Common myeloid progenitor, CD34-positive (primary cell): Measurements from ENCODE around the gene DDX3Y.

Source experiments
- CTCF ChIA-PET: fragments of 350-600 bp; sonication (Branson Sonifier 250); formaldehyde crosslinking; loops from one replicate; lab custom pipeline; 2021; ENCODE audit warnings: antibody characterized with exemption; lab: Charles Lee
- POLR2A ChIA-PET: fragments of 350-600 bp; sonication (Branson Sonifier 250); formaldehyde crosslinking; loops from one replicate; lab custom pipeline; 2021; ENCODE audit warnings: antibody characterized with exemption; lab: Charles Lee
- DNase-seq, 3 donors: peaks; one replicate each; pipeline versions ENCODE4 v3.0.0 to v3.0.0-alpha.2; 2013
- H3K27ac ChIP-seq, 2 experiments: 1 replicate in 1 of 2; 2 replicates in 1 of 2; pipeline ENCODE4 v1.7.0; 2013; ENCODE audit warnings: inconsistent platforms in 2 of 2, low read length in 2 of 2, mild to moderate bottlenecking in 2 of 2, low read depth in 1 of 2, moderate library complexity in 1 of 2; ENCODE audit not compliant: severe bottlenecking in 2 of 2, insufficient read depth in 1 of 2, poor library complexity in 1 of 2
- H3K27me3 ChIP-seq, 5 experiments: replicated peaks in 2 of 5; 1 replicate in 3 of 5; 2 replicates in 2 of 5; pipeline versions ENCODE4 v1.6.1 to v1.7.0; 2013; ENCODE audit warnings: low read length in 4 of 5, mild to moderate bottlenecking in 2 of 5, moderate library complexity in 2 of 5, inconsistent platforms in 1 of 5; ENCODE audit not compliant: insufficient read depth in 5 of 5, control insufficient read depth in 4 of 5
- H3K36me3 ChIP-seq, 4 experiments: 1 replicate in 2 of 4; 2 replicates in 2 of 4; pipeline versions ENCODE4 v1.6.1 to v1.7.0; 2013; ENCODE audit warnings: low read length in 3 of 4, control low read depth in 1 of 4, mild to moderate bottlenecking in 1 of 4; ENCODE audit not compliant: control insufficient read depth in 4 of 4, insufficient read depth in 4 of 4
- H3K4me1 ChIP-seq, 4 experiments: 1 replicate in 3 of 4; 2 replicates in 1 of 4; pipeline versions ENCODE4 v1.6.1 to v1.7.1; 2013; ENCODE audit warnings: low read length in 3 of 4, mild to moderate bottlenecking in 3 of 4, control low read depth in 1 of 4, inconsistent platforms in 1 of 4, moderate library complexity in 1 of 4; ENCODE audit not compliant: control insufficient read depth in 4 of 4, insufficient read depth in 4 of 4; ENCODE audit errors: control extremely low read depth in 1 of 4
- H3K4me3 ChIP-seq, 7 experiments: 1 replicate in 4 of 7; 2 replicates in 3 of 7; pipeline versions ENCODE4 v1.5.1 to v1.7.0; 2013; ENCODE audit warnings: mild to moderate bottlenecking in 7 of 7, low read length in 6 of 7, moderate library complexity in 6 of 7, inconsistent platforms in 2 of 7, low read depth in 2 of 7, control low read depth in 1 of 7; ENCODE audit not compliant: insufficient read depth in 4 of 7, control insufficient read depth in 1 of 7; ENCODE audit errors: extremely low read depth in 1 of 7
- H3K9me3 ChIP-seq, 5 experiments: 1 replicate in 4 of 5; 2 replicates in 1 of 5; pipeline versions ENCODE4 v1.6.1 to v1.7.1; 2013; ENCODE audit warnings: low read length in 4 of 5, mild to moderate bottlenecking in 2 of 5, inconsistent platforms in 1 of 5, low read depth in 1 of 5, moderate library complexity in 1 of 5; ENCODE audit not compliant: control insufficient read depth in 4 of 5, insufficient read depth in 2 of 5; ENCODE audit errors: control extremely low read depth in 1 of 5
- WGBS: methylation state at CpG from one replicate; pipeline ENCODE4 v1.1.5; 2013; ENCODE audit not compliant: insufficient coverage; 5-methylcytosine and 5-hydroxymethylcytosine counted together

DDX3Y gene

GRCh38 chrY:12913541-12913940 lies 8.9 kb downstream of the DDX3Y start:
- no peaks in the 10 kb centered on the region for H3K9me3 ChIP-seq
- POLR2A ChIA-PET: no interaction called here
- no peaks in the 10 kb centered on the region for H3K4me1 ChIP-seq
- H3K27ac ChIP-seq: no peak overlapping the region
- H3K27me3 ChIP-seq: no peaks in the 10 kb centered on the region
- H3K4me3 ChIP-seq: no peak overlapping the region
- no CpG with 5 or more reads among the region's 4 CpGs for WGBS
- CTCF ChIA-PET: no interaction called here
- peaks cover 0 to 70% (median 0%) of the 10 kb centered on the region in 4 experiments for H3K36me3 ChIP-seq
- DNase-seq: no peak

- Histone ChIP-seq H3K4me3 (no peak overlapping the region), H3K27me3 (no peaks in the 10 kb centered on the region), H3K27ac (no peak overlapping the region), H3K9me3 (no peaks in the 10 kb centered on the region), H3K4me1 (no peaks in the 10 kb centered on the region), H3K36me3 (no peaks in the 10 kb centered on the region)
- DNase-seq: no peak
- ChIA-PET POLR2A (no interaction called here), CTCF (interaction anchor here (0.7 to 2.3 kb wide), 2 partner anchors 413 to 415 kb away, joined by 3 to 6 read pairs; no protein-coding TSS in a partner anchor)
- WGBS: no CpG with 5 or more reads among the region's 3 CpGs
Measured at GRCh38 chrY:12928043-12928442, 23.4 kb downstream of the DDX3Y start.

DNA sequence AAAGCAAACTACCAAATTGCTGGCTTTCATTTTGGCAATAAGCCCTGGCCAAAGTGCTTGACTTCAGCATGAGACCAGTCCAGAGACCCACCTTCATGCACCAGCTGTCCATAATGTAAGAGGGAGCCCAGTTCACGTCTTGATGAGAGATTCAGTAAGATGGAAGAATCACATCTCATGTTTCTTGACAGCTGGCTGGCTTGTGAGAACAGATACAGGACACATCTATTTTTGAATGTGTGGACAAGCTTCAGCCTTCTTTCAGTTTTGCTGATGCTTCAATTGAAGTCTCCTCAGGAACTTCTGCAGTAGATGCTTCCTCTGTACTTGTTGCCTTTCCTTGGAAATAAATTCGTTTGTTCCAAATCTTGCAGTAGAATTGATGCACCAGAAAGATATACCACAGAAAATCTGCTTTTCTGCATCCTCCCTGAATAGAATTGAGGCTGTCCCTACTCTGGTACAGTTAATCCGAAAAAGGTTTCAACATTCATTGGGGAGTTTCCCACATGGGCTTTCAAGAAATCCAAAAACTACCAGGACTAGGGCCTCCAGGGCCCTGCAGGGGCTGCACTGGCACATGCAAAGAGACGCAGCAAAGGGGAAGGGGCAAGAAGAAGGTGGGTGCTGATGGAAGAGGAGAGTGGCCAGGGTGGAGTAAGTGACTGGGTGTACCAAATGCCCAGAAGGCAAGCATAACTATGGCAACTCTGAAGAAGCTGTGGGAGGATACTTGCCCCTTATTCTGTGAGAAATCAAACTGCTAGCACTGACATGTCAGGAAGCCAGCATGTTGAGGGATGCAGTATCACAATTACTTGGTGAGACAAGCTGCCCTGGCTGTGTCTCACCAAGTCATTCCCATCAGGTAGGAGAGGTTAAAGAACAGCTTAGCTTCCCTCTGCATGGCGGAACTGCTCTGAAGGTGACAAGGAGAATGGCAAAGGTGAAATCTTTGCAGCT lies 37.3 kb downstream of the DDX3Y start:
- no peak overlapping the region for H3K27ac ChIP-seq
- H3K4me3 ChIP-seq: no peak overlapping the region
- peaks cover 0 to 3% (median 0%) of the 10 kb centered on the region in 4 experiments for H3K4me1 ChIP-seq
- no CpG with 5 or more reads among the region's 5 CpGs for WGBS
- no peaks in the 10 kb centered on the region for H3K36me3 ChIP-seq
- no peaks in the 10 kb centered on the region for H3K9me3 ChIP-seq
- ChIA-PET CTCF (no interaction called here), POLR2A (no interaction called here)
- H3K27me3 ChIP-seq: no peaks in the 10 kb centered on the region
- no peak for DNase-seq
